C4-2B (cell line): Measurements from ENCODE around the gene LPP.

Experiments
- H3K27ac ChIP-seq: fragments of 450-650 bp; 2 replicates; pipeline ENCODE4 v1.5.1; 2017
- ZFX ChIP-seq: fragments of 450-650 bp; IDR thresholded peaks from 2 replicates; pipeline ENCODE4 v1.6.1; 2017
- TF ChIP-seq, protein P1 (sequence below): fragments of 450-650 bp; conservative IDR thresholded peaks from 2 replicates; pipeline ENCODE4 v1.5.1; 2017; ENCODE audit warnings: mild to moderate bottlenecking

The LPP gene

DNA sequence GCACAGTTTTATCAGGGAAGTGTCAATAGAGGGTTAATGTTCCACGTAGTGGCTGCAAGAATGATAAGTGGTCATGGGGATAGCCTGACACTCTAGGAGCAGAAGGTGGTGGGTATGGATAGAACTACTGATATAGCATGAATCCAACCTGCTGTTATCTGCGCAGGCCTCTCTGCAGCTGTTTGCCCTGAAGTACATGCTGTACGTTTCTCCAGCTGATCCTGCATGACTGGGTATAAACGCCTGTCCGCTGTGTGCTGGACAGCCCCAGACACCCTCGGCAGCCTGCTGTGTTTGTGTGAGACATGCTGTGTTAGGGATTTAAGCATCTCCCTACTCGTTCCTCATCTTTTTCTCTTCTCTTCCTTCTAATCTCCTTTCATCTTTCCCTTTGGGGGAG is 87.1 kb downstream of the LPP start:
- TF ChIP-seq, protein P1, sequence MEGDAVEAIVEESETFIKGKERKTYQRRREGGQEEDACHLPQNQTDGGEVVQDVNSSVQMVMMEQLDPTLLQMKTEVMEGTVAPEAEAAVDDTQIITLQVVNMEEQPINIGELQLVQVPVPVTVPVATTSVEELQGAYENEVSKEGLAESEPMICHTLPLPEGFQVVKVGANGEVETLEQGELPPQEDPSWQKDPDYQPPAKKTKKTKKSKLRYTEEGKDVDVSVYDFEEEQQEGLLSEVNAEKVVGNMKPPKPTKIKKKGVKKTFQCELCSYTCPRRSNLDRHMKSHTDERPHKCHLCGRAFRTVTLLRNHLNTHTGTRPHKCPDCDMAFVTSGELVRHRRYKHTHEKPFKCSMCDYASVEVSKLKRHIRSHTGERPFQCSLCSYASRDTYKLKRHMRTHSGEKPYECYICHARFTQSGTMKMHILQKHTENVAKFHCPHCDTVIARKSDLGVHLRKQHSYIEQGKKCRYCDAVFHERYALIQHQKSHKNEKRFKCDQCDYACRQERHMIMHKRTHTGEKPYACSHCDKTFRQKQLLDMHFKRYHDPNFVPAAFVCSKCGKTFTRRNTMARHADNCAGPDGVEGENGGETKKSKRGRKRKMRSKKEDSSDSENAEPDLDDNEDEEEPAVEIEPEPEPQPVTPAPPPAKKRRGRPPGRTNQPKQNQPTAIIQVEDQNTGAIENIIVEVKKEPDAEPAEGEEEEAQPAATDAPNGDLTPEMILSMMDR = no peak
- no peak for TF ChIP-seq ZFX
- H3K27ac ChIP-seq = no peak overlapping the region

DNA sequence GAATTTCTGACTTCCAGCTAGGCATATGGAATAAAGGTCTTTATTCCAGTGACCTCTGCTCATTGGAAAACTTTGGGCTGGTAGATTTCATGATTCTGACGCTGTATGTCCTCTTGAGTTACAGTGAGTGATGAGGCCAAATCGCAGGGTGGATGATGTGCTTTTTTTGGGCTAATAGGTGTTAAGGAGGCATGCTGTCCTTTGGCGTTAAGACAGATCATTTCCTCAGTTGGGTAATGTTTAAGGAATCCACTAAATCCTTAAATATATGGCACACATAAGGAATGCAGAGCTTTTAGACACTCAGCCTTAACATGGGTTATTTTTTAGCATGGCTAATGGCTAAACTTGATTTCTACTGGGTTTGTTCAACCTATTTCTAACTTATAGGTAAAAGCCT is 87.9 kb downstream of the LPP start:
- H3K27ac ChIP-seq = no peak overlapping the region
- TF ChIP-seq ZFX = no peak

DNA sequence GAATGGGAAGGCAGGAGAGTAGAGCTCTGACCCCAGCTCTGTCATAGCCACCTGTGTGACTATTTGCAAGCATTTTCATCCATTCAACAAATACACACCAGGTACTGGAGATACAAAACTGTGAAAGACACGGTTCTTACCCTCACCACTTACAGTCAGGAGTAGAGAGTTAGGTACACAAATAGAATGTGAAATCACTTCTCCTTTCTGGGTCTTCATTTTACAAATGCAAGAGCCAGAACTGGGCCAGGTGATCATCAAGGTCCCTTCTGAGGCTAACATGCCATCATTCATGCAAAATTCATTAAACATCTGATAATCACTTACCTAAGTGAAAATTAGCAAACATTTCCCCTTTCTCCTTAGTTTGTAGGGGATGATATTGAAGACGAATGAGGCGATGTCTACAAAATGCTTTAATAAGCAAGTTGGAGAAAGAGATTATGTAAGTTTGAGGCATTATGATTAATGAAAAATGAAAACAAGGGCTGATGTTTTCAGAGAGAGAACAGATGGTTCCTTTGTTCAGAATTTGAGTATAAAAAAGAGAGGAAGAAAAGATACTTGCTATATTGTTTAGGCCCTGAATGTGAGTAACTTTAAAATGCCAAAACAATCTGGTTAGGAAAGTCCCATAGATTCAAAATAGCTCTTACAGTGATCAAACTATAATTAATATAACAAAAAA is 88.6 kb downstream of the LPP start:
- no peak overlapping the region for H3K27ac ChIP-seq
- TF ChIP-seq, protein P1 = no peak
- TF ChIP-seq ZFX = no peak

DNA sequence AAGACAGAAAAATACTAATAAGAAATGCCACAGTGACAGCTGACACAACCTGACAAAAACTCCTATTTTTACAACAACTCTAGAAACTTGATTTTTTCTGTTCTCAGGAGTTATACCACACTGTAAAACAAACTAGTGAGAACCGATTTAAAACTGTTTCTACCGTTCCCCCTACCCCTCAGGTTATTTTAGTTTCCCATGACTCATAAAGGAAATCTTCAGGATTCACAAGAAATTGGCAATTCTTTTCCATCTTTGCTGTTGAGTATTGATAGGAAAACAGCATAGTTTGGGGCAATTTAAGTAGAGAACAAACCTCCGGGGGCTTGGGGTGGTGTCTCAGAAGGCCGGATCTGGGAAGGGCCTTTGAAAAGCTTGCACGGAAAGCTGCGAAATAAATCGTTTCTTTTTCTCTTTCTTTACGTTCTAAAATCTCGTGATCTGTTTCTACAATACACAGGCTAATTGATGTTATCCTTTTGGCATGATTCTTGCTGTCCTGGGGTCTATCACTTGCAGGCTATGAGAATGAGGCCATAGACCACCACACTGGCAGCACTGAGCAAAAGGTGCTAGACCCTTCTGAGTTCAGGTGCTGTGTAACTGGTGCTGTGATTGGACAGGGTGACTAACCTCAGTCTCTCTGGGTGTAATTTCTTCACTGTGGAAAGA is 89.3 kb downstream of the LPP start:
- TF ChIP-seq ZFX = no peak
- TF ChIP-seq, protein P1 = no peak
- no peak overlapping the region for H3K27ac ChIP-seq

DNA sequence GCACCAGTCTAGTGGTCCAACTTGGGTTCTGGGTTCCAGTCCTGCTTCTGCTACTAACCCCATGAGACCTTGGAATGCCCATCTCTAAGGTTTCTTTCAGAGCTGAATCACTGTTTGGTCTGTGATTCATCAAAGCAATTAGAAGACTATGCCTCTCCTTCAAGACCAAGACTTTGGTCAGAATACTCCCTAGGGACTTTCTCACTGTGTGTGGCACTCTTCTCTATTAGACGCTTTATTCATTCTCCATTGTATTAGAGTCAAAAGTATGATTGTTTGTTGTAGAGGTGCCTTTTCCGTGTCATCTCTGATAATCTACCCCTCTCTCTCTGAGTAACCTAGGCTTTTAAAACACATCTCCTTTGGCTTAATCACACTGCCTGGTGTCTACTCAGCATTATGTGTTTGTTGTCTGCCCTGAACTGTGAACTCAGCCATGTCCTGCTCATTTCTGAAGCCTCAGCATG is 90.5 kb downstream of the LPP start:
- no peak overlapping the region for H3K27ac ChIP-seq

DNA sequence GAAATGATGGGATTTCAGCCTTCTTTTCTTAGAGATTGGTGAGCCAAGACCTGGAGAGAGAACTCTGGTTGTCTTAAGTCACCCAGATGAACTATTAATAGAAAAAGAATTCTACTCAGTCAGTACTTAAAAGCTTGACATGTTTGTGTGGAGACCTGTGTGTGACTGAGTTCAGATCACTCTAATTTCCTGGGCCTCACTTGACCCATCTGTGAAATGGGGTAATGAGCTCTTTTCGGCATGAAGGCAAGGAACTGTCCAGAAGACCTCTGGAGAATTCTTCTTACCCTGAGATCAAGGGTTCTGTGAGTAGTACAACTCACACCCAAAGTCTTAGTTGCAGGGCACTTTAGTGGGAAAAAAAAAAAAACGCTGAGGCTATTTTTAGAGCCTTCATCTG is 92.9 kb downstream of the LPP start:
- TF ChIP-seq, protein P1 = no peak
- no peak for TF ChIP-seq ZFX
- no peak overlapping the region for H3K27ac ChIP-seq

More for the DNA sequence above, 90.5 kb downstream of the LPP start:
- TF ChIP-seq, protein P1 = no peak
- TF ChIP-seq ZFX = no peak

DNA sequence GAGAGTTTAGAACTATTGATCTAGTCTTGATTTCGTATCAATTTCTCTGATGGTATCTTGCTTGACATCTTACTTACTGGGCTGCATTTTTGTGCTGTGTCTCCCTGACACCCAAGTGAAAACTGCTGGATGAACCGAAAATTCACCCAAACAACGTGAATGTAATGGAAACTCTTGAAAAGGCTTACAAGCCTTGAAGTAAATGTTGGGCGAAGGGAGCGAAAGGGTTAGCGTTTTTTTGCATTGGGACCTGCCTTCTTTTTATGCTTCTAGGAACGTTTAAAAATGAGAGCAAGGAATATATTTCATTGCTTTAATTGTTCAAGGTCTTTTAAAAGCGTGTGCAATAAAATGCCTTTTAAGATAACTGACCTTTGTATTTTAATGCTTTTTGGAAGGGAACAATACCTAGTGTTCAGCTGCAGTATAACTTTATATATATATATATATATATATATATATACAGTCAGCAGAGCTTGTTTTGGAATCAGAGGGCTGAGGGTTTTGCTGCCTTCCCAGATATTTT is 94.1 kb downstream of the LPP start:
- no peak overlapping the region for H3K27ac ChIP-seq
- TF ChIP-seq ZFX = no peak
- TF ChIP-seq, protein P1 = no peak
